HG03060 (cell line): Measurements from ENCODE around the gene CCL2.
"Not testable (repeated sequence)": the region's sequence is repeated elsewhere in the genome, so short reads cannot be mapped to it uniquely, and the experiment has no call there.

Source experiments
- ATAC-seq: cut with Tn5 transposase; IDR thresholded peaks from one replicate; pipeline ENCODE4 v1.9.1; 2021; ENCODE audit warnings: low read depth, moderate number of reproducible peaks; ENCODE audit not compliant: unreplicated experiment

The CCL2 gene

GRCh38 chr17:34254651-34255380, at the start of gene CCL2:
CCL2 (plus strand) TSS chr17:34255285; CDS start chr17:34255350, 65 bp downstream.
- ATAC-seq = no peak

GRCh38 chr17:34205401-34205800, 49.7 kb upstream of the CCL2 start:
- ATAC-seq = no peak

- no peak for ATAC-seq
These were observed 48.5 kb upstream of the CCL2 start for GRCh38 chr17:34206569-34206968.

GRCh38 chr17:34207572-34207971, 47.5 kb upstream of the CCL2 start:
- ATAC-seq = no peak

- no peak for ATAC-seq
These were observed 36.3 kb upstream of the CCL2 start for GRCh38 chr17:34218748-34219147.

GRCh38 chr17:34219405-34219804, 35.7 kb upstream of the CCL2 start:
- ATAC-seq = no peak

- ATAC-seq = no peak
These were observed 34.9 kb upstream of the CCL2 start for GRCh38 chr17:34220045-34220751.

- no peak for ATAC-seq
These were observed 34.2 kb upstream of the CCL2 start for GRCh38 chr17:34220752-34221395.

GRCh38 chr17:34221411-34221810, 33.7 kb upstream of the CCL2 start:
- ATAC-seq = no peak

- ATAC-seq = no peak
These were observed 32.2 kb upstream of the CCL2 start for GRCh38 chr17:34222722-34223497.

- no peak for ATAC-seq
These were observed 30.0 kb upstream of the CCL2 start for GRCh38 chr17:34225046-34225445.

- ATAC-seq = no peak
These were observed 28.9 kb upstream of the CCL2 start for GRCh38 chr17:34226011-34226743.

GRCh38 chr17:34226744-34227034, 28.4 kb upstream of the CCL2 start:
- no peak for ATAC-seq

GRCh38 chr17:34227293-34227692, 27.8 kb upstream of the CCL2 start:
- ATAC-seq = not testable (repeated sequence)

- ATAC-seq = no peak
These were observed 27.4 kb upstream of the CCL2 start for GRCh38 chr17:34227707-34228106.

GRCh38 chr17:34228781-34229180, 26.3 kb upstream of the CCL2 start:
- no peak for ATAC-seq

GRCh38 chr17:34230342-34230741, 24.7 kb upstream of the CCL2 start:
- ATAC-seq = no peak

- ATAC-seq = no peak
These were observed 20.5 kb upstream of the CCL2 start for GRCh38 chr17:34234616-34235015.

GRCh38 chr17:34235389-34236028, 19.6 kb upstream of the CCL2 start:
- no peak for ATAC-seq
